AG10803 (cell line): ENCODE data around the gene CMIP.

ENCODE experiments used
- DNase-seq: peaks from one replicate; pipeline ENCODE4 v3.0.0; 2010; ENCODE audit warnings: low read depth
- H3K4me3 ChIP-seq: 2 replicates; pipeline ENCODE4 v1.5.1; 2011; ENCODE audit warnings: mild to moderate bottlenecking, low read length, control low read depth
- CTCF ChIP-seq: conservative IDR thresholded peaks from 2 replicates; pipeline ENCODE4 v1.5.1; 2011; ENCODE audit warnings: mild to moderate bottlenecking, low read length, control low read depth, inconsistent platforms

The CMIP gene

GRCh38 chr16:81652798-81653505 is 208.3 kb downstream of the CMIP start:
- DNase-seq, result no peak
- no peak for TF ChIP-seq CTCF
- no peak overlapping the region for H3K4me3 ChIP-seq

- TF ChIP-seq CTCF, result no peak
- H3K4me3 ChIP-seq, result no peak overlapping the region
- DNase-seq, result no peak
Observed at GRCh38 chr16:81654346-81654745, 209.7 kb downstream of the CMIP start.

GRCh38 chr16:81655469-81656162 is 211.0 kb downstream of the CMIP start:
- H3K4me3 ChIP-seq, result no peak overlapping the region
- no peak for TF ChIP-seq CTCF
- no peak for DNase-seq

GRCh38 chr16:81657224-81657623 is 212.6 kb downstream of the CMIP start:
- no peak for DNase-seq
- no peak for TF ChIP-seq CTCF

GRCh38 chr16:81657781-81658180 is 213.2 kb downstream of the CMIP start:
- DNase-seq, result no peak
- no peak overlapping the region for H3K4me3 ChIP-seq
- no peak for TF ChIP-seq CTCF

More at GRCh38 chr16:81657224-81657623, 212.6 kb downstream of the CMIP start:
- H3K4me3 ChIP-seq, result no peak overlapping the region

- no peak for DNase-seq
- TF ChIP-seq CTCF, result no peak
- no peak overlapping the region for H3K4me3 ChIP-seq
Observed at GRCh38 chr16:81658373-81658772, 213.8 kb downstream of the CMIP start.

GRCh38 chr16:81659249-81659648 is 214.6 kb downstream of the CMIP start:
- no peak for TF ChIP-seq CTCF
- H3K4me3 ChIP-seq, result no peak overlapping the region
- DNase-seq, result no peak
